ENCODE results near the gene CCDC7.

DNA sequence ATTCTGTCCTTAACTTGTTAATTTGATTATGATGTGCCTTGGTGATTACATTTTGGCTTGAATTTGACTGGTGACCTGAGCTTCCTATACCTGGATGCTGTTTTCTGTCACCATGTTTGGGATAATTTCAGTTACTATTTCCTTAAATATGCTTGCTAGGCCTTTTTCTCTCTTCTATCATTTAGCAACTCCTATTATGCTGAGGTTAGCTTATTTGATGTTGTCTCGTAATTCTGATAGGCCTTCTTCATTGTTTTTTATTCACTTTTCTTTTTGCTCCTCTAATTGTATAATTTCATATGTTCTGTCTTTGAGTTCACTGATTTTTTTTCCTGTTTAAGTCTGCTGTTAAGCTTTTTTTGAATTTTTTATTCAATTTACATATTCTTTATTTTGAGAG is 327.2 kb downstream of the CCDC7 start:
- TF ChIP-seq, protein P1, sequence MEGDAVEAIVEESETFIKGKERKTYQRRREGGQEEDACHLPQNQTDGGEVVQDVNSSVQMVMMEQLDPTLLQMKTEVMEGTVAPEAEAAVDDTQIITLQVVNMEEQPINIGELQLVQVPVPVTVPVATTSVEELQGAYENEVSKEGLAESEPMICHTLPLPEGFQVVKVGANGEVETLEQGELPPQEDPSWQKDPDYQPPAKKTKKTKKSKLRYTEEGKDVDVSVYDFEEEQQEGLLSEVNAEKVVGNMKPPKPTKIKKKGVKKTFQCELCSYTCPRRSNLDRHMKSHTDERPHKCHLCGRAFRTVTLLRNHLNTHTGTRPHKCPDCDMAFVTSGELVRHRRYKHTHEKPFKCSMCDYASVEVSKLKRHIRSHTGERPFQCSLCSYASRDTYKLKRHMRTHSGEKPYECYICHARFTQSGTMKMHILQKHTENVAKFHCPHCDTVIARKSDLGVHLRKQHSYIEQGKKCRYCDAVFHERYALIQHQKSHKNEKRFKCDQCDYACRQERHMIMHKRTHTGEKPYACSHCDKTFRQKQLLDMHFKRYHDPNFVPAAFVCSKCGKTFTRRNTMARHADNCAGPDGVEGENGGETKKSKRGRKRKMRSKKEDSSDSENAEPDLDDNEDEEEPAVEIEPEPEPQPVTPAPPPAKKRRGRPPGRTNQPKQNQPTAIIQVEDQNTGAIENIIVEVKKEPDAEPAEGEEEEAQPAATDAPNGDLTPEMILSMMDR (conservative IDR thresholded peaks at IDR 0.05), result no peak
- no peak for TF ChIP-seq EZH2 (IDR thresholded peaks at IDR 0.05; ENCODE audit: low read depth)
